ENCODE results near the gene NOSTRIN. TPM values are rescaled to one million over a fixed set of nuclear protein-coding genes. Genes with fewer than 3 reads are reported as not detected.

NOSTRIN gene
- total and polyA plus RNA-seq, 2 donors (not counting 3 experiments of a cell fraction or from before 2014, with no cell fraction given): 0.03 to 0.75 TPM

GRCh38 chr2:168901003-168901402 lies 98.6 kb downstream of the NOSTRIN start, which contains the start of gene G6PC2:
Gene G6PC2, plus strand, starts transcription at chr2:168901291. Its CDS starts 41 bp downstream, at chr2:168901332.
- Histone ChIP-seq H3K79me2 (ENCODE audit: control insufficient read depth, insufficient read depth, low read length) (no peaks in the 10 kb centered on the region), H2AFZ (ENCODE audit: low read depth, low read length) (no peak within 1 kb of the TSS), H3K4me1 (ENCODE audit: control insufficient read depth, extremely low read depth, insufficient read depth, low read length) (no peaks in the 10 kb centered on the region), H3K27ac (ENCODE audit: insufficient read depth, low read depth, low read length) (no peak within 1 kb of the TSS), H3K9me1 (replicated peaks; ENCODE audit: control insufficient read depth, extremely low read depth, insufficient read depth, low read length) (no peaks in the 10 kb centered on the region), H3K9me3 (replicated peaks; ENCODE audit: control insufficient read depth, insufficient read depth, low read length) (no peaks in the 10 kb centered on the region), H3K27me3 (ENCODE audit: control insufficient read depth in 2 of 2, insufficient read depth in 2 of 2, low read length in 2 of 2) (peaks cover 9 to 20% of the 10 kb centered on the region in 2 experiments), H3K4me2 (ENCODE audit: insufficient read depth, low read length) (no peak within 1 kb of the TSS), H3K36me3 (ENCODE audit: control insufficient read depth in 2 of 2, extremely low read depth in 1 of 2, insufficient read depth in 2 of 2, low read length in 2 of 2) (no peaks in the 10 kb centered on the region), H3K9ac (replicated peaks; ENCODE audit: extremely low read depth, insufficient read depth, low read length) (no peak within 1 kb of the TSS), H4K20me1 (replicated peaks; ENCODE audit: control insufficient read depth, extremely low read depth, insufficient read depth, low read length) (no peaks in the 10 kb centered on the region), H3K4me3 (replicated peaks in 1 of 3; ENCODE audit: insufficient read depth in 1 of 3, low read depth in 1 of 3, low read length in 3 of 3) (no peak within 1 kb of the TSS)
- dilution Hi-C loops (cut with MboI; ENCODE audit: extremely low pct_ligation_motif_present, low sequenced_read_pairs): no loop called here
- peak; percentile 60 for FAIRE-seq
- DNase-seq (ENCODE audit: low read depth, low spot score): no peak
- CTCF ChIA-PET: no interaction called here
- intact Hi-C loops (cut with micrococcal nuclease): no loop called here
- POLR2A ChIA-PET: no interaction called here
- no TSS peak for BruUV-seq (replicated peaks)
- no peak for TF ChIP-seq POLR2AphosphoS5 (IDR thresholded peaks at IDR 0.05; ENCODE audit: insufficient read depth, low read depth, low read length)
- no peak for TF ChIP-seq JUN (IDR thresholded peaks at IDR 0.05; ENCODE audit: borderline replicate concordance, insufficient read depth, insufficient read length, low read depth)
- no peak for TF ChIP-seq EZH2 (IDR thresholded peaks at IDR 0.05; ENCODE audit: borderline replicate concordance, low read depth, low read length, severe bottlenecking)
- no peak for TF ChIP-seq MYC (IDR thresholded peaks at IDR 0.05; ENCODE audit: low read depth, low read length)
- no peak for TF ChIP-seq GATA2 (IDR thresholded peaks at IDR 0.05; ENCODE audit: insufficient read depth, insufficient read length, low read depth, low read length)
- TF ChIP-seq POLR2A (IDR thresholded peaks at IDR 0.05; ENCODE audit: low read depth, low read length): no peak
- no peak for TF ChIP-seq CTCF (IDR thresholded peaks at IDR 0.05; ENCODE audit: extremely low read depth in 1 of 2, insufficient read depth in 1 of 2, low read depth in 1 of 2, low read length in 2 of 2)
- TF ChIP-seq MAX (IDR thresholded peaks at IDR 0.05; ENCODE audit: insufficient read depth, insufficient read length): no peak
- TF ChIP-seq FOS (IDR thresholded peaks at IDR 0.05; ENCODE audit: borderline replicate concordance, insufficient read depth, low read length): no peak
